Large intestine (tissue), 3 donors: ENCODE measurements around the gene SATB2. TPM values are rescaled to one million over a fixed set of nuclear protein-coding genes. Genes with fewer than 3 reads are reported as not detected.
A peak's percentile ranks its signal among the peaks of the same experiment; 100 is the strongest.

Experiments
- DNase-seq, 2 donors: peaks; one replicate each; pipeline versions ENCODE4 v3.0.0 to v3.0.0-alpha.2; 2013
- H3K27ac ChIP-seq: one replicate; pipeline ENCODE4 v1.5.1; 2013; ENCODE audit warnings: low read length
- H3K27me3 ChIP-seq: 2 replicates; pipeline ENCODE4 v1.6.1; 2013; ENCODE audit warnings: low read length; ENCODE audit not compliant: control insufficient read depth, insufficient read depth
- H3K36me3 ChIP-seq: 2 replicates; pipeline ENCODE4 v1.6.1; 2013; ENCODE audit warnings: low read length; ENCODE audit not compliant: control insufficient read depth, insufficient read depth
- H3K4me1 ChIP-seq: one replicate; pipeline ENCODE4 v1.6.1; 2013; ENCODE audit warnings: low read length; ENCODE audit not compliant: control insufficient read depth, insufficient read depth
- H3K4me3 ChIP-seq: one replicate; pipeline ENCODE4 v1.5.1; 2013; ENCODE audit warnings: low read length
- H3K9me3 ChIP-seq: one replicate; pipeline ENCODE4 v1.6.1; 2013; ENCODE audit warnings: mild to moderate bottlenecking, low read depth, low read length, moderate library complexity; ENCODE audit not compliant: control insufficient read depth
- WGBS: methylation state at CpG from one replicate; pipeline ENCODE4 v1.1.5; 2013; ENCODE audit warnings: low lambda C conversion rate; ENCODE audit not compliant: insufficient coverage; 5-methylcytosine and 5-hydroxymethylcytosine counted together
- polyA plus RNA-seq: library from polyadenylated mRNA; unstranded; fragments of 120-200 nt; gene quantifications from one replicate; pipeline ENCODE4 v1.2.1, GENCODE V29; 2013

Gene SATB2
- polyA plus RNA-seq, 1 donor, result 5.0 TPM

DNA sequence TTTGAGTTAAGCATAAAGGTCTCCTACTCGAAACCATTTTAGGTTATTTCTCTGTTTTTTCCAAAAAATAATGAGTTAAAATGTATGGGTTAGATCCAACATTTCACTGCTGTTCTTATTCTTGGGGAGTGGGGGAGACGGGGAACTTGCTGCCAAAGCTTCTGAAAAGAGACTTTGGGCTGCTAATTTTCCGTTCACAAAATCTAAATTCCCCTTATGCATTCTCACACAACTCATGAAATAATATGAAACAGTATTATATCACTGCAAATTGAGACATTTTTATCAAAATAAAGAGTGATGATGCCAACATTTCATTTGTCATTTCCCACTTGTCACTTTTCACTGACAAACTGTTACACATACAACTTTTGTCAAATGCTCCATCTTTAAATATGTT is 7.8 kb downstream of the SATB2 start:
- whole genome bisulfite sequencing, result 100% methylated on average over 1 of the region's 3 CpGs
- no peak for DNase-seq
- Histone ChIP-seq H3K4me1 (peaks cover 5% of the 10 kb centered on the region), H3K27me3 (no peaks in the 10 kb centered on the region), H3K36me3 (no peaks in the 10 kb centered on the region), H3K4me3 (no peak overlapping the region), H3K27ac (no peak overlapping the region), H3K9me3 (no peaks in the 10 kb centered on the region)

DNA sequence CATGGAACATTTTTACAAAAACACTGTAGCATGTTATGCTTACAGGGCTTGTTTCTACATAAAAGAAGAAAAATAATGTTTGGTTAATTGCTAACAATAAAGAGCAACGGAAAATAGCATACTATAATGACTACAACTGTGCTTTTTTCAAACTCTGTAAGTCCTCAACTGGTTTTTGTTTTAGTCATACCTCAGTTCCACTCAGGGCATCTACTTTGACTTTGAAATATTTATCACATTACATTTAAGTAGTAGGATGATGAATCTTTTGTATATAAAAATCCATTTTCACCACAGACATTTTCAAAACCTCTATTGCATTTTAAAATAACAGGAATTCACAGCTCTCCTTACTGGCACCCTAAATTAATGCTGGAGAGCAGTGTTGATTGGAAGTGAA is 8.3 kb downstream of the SATB2 start:
- no CpG with 5 or more reads among the region's 1 CpG for WGBS
- Histone ChIP-seq H3K27ac (no peak overlapping the region), H3K36me3 (no peaks in the 10 kb centered on the region), H3K9me3 (no peaks in the 10 kb centered on the region), H3K4me3 (no peak overlapping the region), H3K27me3 (no peaks in the 10 kb centered on the region), H3K4me1 (peaks cover 5% of the 10 kb centered on the region)
- no peak for DNase-seq

DNA sequence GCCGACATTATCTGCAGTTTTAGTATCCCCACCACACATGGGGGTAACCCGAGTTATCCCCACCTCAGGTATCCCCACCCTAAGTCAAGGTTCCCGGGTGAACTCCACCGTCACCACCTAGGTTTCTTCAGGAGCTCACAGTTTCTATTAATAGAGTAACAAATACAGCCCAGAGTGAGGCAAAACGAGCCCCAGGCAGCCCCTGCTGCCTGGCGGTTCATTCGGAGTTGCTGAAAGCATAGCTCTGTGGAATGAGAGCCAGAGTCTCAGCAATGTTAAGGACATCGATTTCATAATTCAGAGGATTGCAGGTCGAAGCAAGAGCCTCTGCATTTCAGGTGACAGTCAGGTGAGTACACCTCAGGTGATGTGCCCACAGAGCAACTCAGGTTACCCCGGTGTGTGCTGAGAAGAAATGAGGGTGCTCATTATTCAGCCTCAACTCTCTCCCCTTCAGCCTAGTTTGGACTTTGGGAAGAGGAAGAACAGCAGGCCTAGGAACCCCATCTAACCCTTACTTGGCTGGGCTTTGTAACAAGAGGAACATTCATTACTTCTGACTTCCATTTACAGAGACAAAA is 10.7 kb downstream of the SATB2 start:
- H3K4me3 ChIP-seq, result no peak overlapping the region
- no peaks in the 10 kb centered on the region for H3K9me3 ChIP-seq
- peak in 1 of 2 donors; percentile 22 for DNase-seq
- peak overlapping the region; percentile 14 for H3K27ac ChIP-seq
- no peaks in the 10 kb centered on the region for H3K27me3 ChIP-seq
- no CpG with 5 or more reads among the region's 10 CpGs for WGBS
- no peaks in the 10 kb centered on the region for H3K36me3 ChIP-seq
- H3K4me1 ChIP-seq, result peaks cover under 1% of the 10 kb centered on the region

DNA sequence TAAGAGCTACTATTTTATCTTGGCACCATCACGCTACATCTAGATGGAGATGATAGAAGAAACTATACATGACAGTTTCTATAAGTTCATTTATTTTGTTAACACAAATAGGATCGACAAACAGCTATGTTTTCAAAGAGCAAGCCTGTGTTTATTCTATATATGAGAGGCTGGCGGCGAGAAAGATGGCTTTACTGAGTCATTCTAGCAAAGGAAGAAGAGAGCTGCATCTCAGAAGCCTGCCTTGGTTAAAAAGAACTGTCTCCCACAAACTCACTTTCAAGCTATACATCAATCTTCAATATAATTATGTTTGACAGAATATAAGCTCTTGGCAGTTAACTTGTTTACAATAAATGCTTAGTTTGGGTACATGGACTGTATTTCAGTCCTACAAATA is 13.0 kb downstream of the SATB2 start:
- no peaks in the 10 kb centered on the region for H3K36me3 ChIP-seq
- no peak for DNase-seq
- no peaks in the 10 kb centered on the region for H3K27me3 ChIP-seq
- no peak overlapping the region for H3K27ac ChIP-seq
- no peaks in the 10 kb centered on the region for H3K4me1 ChIP-seq
- no peaks in the 10 kb centered on the region for H3K9me3 ChIP-seq
- no peak overlapping the region for H3K4me3 ChIP-seq
- WGBS, result 100% methylated on average over 1 of the region's 4 CpGs

DNA sequence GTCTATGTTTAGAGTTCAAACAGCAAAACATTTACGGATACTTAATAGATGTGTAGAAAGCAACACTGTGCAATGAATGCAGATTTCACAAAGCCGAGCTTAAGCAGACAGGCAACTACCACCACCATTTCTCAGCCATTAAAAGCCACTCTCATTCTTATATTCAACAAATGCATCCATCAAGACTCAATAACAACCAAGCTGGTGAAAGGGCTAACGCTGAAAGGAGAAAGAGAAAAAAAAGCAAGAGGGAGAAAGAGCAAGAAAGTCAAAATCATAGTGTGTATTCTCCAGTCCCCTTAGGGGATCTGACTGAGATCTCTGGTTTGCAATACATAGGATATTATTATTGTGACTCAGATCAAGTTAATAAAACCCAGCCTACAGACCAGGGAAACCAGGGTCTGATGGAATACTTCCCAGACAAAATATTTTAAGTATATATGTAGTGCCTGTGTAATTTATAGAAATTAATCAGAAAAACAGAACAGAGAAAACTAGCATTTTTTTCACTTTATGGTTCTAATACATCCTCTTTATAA is 14.1 kb downstream of the SATB2 start:
- Histone ChIP-seq H3K36me3 (no peaks in the 10 kb centered on the region), H3K27ac (no peak overlapping the region), H3K4me1 (no peaks in the 10 kb centered on the region), H3K9me3 (no peaks in the 10 kb centered on the region), H3K27me3 (no peaks in the 10 kb centered on the region), H3K4me3 (no peak overlapping the region)
- no peak for DNase-seq
- no CpG with 5 or more reads among the region's 3 CpGs for WGBS

DNA sequence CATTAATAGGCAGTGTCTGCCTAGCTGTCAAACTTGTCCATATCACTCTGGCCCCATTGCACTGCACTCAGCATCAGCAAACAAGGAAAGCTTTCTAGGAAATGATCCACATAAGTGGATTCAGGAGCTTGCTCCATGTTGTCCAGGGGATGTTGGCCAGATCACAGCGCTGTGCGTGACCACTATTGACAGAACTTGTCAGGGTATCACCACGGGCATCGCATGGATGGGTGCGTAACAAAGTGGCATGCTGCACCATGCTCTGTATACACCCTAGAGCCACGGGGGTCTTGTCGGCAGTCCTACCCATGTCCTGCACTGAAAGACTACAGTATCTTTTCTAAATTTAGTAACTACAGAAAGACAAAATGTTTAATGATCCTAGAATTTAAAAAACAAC is 15.6 kb downstream of the SATB2 start:
- WGBS, result no CpG with 5 or more reads among the region's 7 CpGs
- Histone ChIP-seq H3K27ac (no peak overlapping the region), H3K4me1 (peaks cover 1% of the 10 kb centered on the region), H3K27me3 (no peaks in the 10 kb centered on the region), H3K36me3 (no peaks in the 10 kb centered on the region), H3K4me3 (no peak overlapping the region), H3K9me3 (no peaks in the 10 kb centered on the region)
- DNase-seq, result no peak

DNA sequence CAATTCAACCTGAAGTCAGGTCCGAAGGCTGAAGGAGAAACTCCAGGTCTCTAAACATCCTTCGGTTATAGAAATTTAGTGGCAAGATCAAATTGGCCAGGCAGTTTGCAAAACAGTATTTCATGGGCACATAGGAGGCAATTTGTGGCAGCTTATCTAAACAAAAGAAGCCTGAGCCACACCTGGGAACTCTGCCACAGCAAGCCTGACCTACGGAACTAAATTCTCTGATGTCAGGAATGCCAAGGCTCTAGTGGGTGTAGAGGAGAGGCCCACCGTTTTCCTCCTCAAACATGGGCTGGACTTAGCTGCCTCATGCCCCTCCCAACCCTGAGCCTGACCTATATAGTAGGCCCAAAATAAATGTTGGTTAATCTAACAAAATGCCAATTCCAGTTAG is 16.0 kb downstream of the SATB2 start:
- Histone ChIP-seq H3K27ac (no peak overlapping the region), H3K27me3 (no peaks in the 10 kb centered on the region), H3K4me1 (peaks cover 3% of the 10 kb centered on the region), H3K36me3 (no peaks in the 10 kb centered on the region), H3K9me3 (no peaks in the 10 kb centered on the region), H3K4me3 (no peak overlapping the region)
- WGBS, result no CpG with 5 or more reads among the region's 4 CpGs
- no peak for DNase-seq

DNA sequence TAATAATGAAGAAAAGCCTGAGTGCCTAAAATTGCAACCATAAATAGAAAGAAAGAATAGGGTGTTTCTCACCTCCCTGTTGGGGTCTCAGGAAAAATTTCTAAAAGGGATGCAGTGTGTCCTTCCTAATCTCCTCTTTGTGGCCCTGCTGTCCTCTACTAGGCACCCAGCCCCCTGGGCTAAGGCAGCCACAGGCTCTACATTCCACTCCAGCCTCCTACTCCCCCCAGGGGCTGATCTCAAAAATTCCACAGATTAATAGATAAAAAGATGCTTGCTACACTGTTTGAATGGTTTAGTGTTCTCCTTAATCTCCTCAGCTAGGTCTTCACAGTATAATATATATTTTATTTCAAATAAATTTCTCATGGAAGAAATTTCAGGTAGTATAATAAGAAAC is 17.6 kb downstream of the SATB2 start:
- Histone ChIP-seq H3K4me3 (no peak overlapping the region), H3K27me3 (no peaks in the 10 kb centered on the region), H3K4me1 (peaks cover 3% of the 10 kb centered on the region), H3K36me3 (peaks cover 2% of the 10 kb centered on the region), H3K27ac (no peak overlapping the region), H3K9me3 (no peaks in the 10 kb centered on the region)
- DNase-seq, result no peak

DNA sequence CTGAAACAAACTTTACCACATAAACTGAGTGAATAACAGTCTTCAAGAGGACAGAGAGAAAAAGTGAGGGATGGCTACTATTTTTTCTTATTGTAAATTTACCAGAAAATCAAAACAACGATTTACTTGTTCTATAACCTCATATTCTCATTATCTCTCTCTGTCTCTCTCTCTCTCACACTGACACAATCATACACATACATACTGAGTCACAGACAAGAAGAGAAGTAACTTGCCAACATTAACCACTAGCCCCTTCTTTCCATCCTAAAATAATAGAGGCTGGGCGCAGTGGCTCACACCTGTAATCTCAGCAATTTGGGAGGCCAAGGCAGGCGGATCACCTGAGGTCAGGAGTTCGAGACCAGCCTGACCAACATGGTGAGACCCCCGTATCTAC is 18.2 kb downstream of the SATB2 start:
- peaks cover 3% of the 10 kb centered on the region for H3K4me1 ChIP-seq
- no peaks in the 10 kb centered on the region for H3K9me3 ChIP-seq
- no peak for DNase-seq
- H3K27me3 ChIP-seq, result no peaks in the 10 kb centered on the region
- 100% methylated on average over 1 of the region's 5 CpGs for WGBS
- no peak overlapping the region for H3K27ac ChIP-seq
- H3K4me3 ChIP-seq, result no peak overlapping the region
- peaks cover 4% of the 10 kb centered on the region for H3K36me3 ChIP-seq

DNA sequence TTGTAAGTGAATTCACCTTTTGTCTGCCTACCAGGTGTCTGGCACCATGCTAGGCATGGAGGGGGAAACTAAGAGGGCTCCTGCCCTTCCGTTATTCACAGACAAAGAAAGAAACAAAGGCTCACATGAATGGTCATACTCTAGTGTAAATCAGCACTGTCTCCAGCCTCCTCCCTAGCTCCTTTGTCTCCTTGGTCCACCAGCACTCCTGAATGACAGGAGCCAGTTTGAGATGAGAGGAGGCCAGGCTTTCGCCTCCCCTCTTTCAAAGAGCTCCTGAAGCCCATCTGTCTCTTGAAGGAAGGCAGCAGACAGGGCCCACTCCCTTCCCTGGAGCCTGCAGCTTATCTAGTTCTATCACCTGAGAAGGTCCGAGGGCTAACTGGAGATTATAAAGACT is 18.7 kb downstream of the SATB2 start:
- DNase-seq, result no peak
- Histone ChIP-seq H3K4me3 (no peak overlapping the region), H3K9me3 (no peaks in the 10 kb centered on the region), H3K36me3 (peaks cover 6% of the 10 kb centered on the region), H3K27me3 (no peaks in the 10 kb centered on the region), H3K27ac (no peak overlapping the region), H3K4me1 (peaks cover 3% of the 10 kb centered on the region)
- no CpG with 5 or more reads among the region's 3 CpGs for WGBS

DNA sequence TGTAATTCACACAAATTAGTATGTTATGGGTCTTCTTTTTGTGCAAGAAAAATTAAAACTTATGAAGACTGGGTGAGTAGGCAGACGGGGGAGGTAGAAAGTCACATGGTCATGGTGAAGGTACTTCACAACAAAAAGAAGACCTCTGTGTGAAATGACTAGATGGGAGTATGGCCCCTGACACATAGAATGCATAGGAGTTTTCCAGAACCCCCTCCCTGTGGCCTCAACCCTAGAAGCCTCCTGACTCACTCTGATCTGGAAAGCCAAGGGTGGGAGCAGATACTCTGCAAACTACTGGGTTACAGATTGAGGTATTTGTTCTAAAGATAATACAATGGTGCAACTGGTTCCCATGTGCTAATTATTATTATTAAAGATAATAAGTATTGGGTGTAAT is 23.2 kb downstream of the SATB2 start:
- no peak overlapping the region for H3K27ac ChIP-seq
- H3K9me3 ChIP-seq, result no peaks in the 10 kb centered on the region
- WGBS, result 100% methylated on average over 1 of the region's 1 CpG
- peaks cover 3% of the 10 kb centered on the region for H3K4me1 ChIP-seq
- no peaks in the 10 kb centered on the region for H3K27me3 ChIP-seq
- peaks cover 19% of the 10 kb centered on the region for H3K36me3 ChIP-seq
- no peak for DNase-seq
- no peak overlapping the region for H3K4me3 ChIP-seq
